KG1 (cell line): ENCODE data around the gene PRR35.
A peak's percentile ranks its signal among the peaks of the same experiment; 100 is the strongest.

Experiments
- DNase-seq: peaks from one replicate; lab custom pipeline; 2025; lab: John Stamatoyannopoulos, UW

Gene PRR35

DNA sequence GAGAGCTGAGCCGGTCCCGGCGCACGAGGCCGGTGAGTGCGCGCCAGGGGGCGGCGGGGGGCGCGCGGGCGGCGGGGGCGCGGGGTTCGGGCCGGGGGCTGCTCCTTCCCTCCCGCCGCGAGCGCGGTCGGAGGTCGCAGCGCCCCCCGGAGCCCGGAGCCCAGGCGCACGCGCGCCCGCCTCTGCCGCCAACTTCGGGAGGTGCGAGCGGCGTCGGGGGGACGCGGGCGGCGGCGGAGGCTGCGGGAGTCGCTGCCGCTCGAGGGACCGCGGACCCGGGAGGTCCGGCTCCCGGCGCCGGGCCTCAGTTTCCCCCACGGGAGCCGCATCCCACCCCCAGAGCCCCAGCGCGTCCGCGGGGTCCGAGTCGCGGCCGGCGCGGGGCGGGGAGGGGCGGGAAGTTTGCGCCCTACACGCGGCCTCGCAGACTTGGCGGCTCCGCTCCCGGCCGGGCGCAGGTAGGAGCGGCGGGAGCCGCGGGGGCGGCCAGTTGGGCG is at the start of gene PRR35:
TSS of gene PRR35 (plus strand) at position 191 of the 497 bp plus-strand sequence. CDS start 2,901 bp downstream, outside the sequence.
- no peak for DNase-seq

DNA sequence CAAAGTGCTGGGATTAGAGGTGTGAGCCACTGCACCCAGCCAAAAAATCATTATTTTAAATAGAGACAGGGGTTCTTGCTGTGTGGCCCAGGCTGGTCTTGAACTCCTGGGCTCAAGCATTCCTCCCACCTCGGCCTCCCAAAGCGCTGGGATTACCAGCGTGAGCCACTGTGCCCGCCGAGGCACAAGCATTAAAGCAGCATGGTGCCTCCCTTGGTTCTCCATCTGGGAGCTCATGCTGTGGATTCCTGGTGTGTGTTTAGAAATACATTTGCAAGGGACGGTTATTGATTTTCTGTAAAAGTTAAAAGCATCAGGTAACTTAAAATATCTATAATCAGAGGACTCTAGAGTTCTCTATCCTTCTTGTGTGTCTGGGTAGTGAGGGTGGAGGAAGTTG is 47.4 kb upstream of the PRR35 start:
- no peak for DNase-seq

- DNase-seq: no peak
Measured at GRCh38 chr16:513950-514349, 46.2 kb upstream of the PRR35 start.

GRCh38 chr16:515175-515938 is 44.8 kb upstream of the PRR35 start:
- no peak for DNase-seq

DNA sequence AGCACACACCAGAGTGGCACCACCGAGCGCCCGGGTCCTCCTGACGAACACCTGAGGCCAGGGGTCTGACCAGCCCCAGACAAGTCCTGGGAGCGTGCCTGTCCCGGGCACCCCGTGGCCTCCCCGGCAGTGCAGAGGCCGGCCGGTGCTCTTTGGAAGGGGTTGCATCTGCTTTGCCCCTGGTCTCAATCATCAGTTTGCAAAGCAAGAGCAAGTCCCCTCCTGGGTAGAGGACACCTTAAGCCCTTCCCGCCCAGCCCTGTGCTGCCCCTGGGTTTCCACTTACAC is 44.3 kb upstream of the PRR35 start:
- DNase-seq: no peak

- no peak for DNase-seq
Measured at GRCh38 chr16:516301-516700, 43.9 kb upstream of the PRR35 start.

- DNase-seq: no peak
Measured at GRCh38 chr16:518858-519257, 41.3 kb upstream of the PRR35 start.

GRCh38 chr16:519425-519824 is 40.8 kb upstream of the PRR35 start:
- no peak for DNase-seq

GRCh38 chr16:519841-520687 is 40.1 kb upstream of the PRR35 start:
- no peak for DNase-seq

- no peak for DNase-seq
Measured at GRCh38 chr16:520847-521246, 39.3 kb upstream of the PRR35 start.

DNA sequence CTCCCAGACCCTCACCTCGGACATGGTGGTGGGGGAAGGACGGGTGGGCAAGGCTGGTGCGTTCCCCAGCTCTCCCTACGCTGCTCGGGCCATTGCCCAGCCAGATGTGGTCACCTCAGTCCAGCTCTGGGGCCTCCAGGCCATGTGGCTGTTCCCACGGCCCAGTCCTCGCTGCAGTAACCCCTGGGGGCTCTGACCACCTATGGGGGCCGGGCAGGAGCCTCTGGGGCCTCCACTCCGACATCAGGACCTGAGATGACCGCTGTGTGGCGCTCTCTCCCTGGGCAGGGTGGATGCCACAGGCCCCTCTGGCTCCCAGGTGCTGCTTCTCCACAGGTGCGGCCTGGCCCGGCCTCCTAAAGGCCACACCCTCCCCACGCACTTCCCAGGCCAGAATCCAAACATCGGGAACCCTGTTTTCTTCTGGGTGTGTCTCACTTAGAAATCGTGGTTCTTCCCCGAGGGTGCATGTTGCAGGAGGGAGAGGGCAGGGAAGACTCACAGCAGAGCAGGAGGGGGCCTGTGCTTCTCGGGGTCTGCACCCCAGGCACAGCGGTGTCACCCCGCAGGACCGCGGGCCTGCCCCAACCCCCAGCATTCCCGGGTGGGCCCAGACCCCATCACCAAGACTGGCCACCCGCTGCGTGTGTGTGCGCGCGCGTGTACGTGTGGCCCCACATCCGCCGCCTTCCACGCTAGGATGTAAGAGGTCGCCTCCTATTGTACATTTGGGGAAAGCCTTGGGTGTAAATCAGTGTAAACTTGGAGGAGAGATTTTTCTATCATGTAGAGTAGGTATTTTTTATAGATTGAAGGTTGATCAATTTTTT is 38.6 kb upstream of the PRR35 start:
- no peak for DNase-seq

DNA sequence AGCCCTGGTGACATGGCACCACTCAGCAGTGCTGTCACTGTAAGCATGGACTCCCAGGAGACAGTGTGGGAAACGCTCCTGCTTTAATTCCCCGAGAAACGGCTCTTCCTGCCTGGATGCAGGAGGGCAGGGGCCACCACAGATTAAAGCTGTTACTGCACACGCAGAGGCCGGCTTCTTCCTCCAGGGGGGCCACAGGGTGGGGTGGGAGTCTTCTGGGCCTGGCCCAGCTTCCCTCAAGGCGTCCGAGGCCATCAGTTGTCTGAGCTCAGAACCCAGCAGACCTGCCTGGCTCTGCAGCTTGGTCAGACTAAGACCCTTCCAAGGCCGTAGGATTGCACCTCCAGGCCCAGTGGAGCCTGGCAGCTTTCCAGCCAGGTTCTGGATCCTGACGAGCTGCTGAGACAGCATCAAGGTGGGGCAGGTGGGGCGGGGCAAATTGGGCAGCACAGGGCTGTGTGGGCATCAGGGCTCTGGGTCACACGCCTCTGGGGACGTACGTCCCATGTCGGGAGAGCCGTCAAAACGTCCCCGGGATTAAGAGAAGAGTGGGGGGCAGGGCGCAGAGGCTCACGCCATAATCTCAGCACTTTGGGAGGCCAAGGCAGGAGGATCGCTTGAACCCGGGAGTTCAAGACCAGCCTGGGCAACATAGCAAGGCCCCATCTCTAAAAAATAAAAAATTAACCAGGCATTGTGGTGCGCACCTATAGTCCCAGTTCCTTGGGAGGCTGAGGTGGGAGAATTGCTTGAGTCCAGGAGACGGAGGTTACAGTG is 37.7 kb upstream of the PRR35 start:
- DNase-seq: no peak

- DNase-seq: no peak
Measured at GRCh38 chr16:523097-523741, 37.0 kb upstream of the PRR35 start.

GRCh38 chr16:524274-525040 is 35.7 kb upstream of the PRR35 start:
- DNase-seq: no peak

GRCh38 chr16:525123-525519 is 35.1 kb upstream of the PRR35 start:
- DNase-seq: no peak

DNA sequence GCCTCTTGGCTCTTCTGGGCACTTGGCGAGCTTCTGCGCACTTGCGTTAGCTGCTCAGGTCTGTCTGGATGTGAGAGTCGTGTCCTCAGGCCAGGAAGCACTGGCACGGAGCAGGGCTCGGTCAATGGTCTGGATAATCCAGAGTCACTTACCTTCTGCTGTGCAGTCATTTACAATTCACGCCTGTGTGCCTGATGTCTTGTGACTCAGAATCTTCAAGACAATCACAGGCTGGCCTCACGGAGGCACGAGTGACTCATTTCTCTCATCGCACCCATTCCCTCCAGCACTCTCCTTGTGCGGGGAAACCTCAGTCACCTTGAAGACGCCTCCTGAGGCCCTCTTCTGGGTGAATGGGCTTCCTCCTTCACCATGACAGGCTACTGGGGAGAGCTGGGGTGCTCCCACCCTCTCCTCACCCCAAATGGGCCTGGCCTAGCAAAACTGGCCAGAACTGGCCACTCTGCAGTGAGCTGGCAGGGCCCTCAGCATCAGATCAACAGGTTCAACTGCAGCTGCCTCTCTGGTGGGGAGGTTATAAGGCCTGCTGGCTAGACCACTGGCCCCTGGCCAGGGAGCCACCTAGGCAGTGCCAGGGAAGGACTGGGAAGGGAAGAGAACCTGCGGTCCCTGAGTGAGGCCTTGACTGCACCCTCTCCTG is 34.5 kb upstream of the PRR35 start:
- no peak for DNase-seq

DNA sequence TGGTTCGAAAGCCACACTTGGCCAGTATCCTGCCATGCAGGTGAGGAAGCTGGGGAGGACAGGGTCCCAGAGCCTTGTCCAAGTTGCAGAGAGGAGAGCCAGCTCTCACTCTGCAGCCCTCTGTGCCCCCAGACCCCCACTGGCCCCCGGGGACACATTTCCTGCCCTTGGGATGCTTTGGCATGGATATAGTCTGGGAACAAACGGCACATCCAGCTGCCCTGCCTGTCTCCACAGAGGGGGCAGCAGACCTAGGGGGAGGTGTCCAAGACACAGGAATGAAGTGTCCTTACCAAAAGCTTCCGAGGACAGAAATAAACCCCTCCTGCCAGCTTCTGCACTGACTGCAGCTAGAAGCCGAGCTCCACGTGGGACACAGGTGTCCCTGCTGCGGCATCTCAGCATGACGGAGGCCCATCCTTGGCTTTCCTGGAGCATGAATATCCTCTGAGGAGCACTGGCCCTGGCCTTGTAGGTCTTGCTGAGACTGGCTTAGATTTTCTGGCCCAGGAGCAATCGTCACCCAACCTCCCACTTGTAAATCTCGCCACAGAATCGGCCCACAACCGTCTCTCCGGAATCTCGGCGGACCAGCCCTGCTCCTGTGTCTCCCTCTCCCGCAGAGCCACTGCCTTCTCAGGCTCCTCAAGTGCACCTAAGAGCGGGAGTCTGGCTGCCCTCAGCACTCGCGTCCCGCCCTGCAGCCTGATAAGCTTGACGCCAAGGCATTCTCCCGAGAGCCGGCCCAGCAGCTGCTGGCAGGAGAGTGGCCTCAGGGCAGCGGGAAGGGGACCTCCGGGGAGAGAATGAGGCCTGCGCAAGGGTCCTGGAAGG is 33.8 kb upstream of the PRR35 start:
- DNase-seq: no peak

DNA sequence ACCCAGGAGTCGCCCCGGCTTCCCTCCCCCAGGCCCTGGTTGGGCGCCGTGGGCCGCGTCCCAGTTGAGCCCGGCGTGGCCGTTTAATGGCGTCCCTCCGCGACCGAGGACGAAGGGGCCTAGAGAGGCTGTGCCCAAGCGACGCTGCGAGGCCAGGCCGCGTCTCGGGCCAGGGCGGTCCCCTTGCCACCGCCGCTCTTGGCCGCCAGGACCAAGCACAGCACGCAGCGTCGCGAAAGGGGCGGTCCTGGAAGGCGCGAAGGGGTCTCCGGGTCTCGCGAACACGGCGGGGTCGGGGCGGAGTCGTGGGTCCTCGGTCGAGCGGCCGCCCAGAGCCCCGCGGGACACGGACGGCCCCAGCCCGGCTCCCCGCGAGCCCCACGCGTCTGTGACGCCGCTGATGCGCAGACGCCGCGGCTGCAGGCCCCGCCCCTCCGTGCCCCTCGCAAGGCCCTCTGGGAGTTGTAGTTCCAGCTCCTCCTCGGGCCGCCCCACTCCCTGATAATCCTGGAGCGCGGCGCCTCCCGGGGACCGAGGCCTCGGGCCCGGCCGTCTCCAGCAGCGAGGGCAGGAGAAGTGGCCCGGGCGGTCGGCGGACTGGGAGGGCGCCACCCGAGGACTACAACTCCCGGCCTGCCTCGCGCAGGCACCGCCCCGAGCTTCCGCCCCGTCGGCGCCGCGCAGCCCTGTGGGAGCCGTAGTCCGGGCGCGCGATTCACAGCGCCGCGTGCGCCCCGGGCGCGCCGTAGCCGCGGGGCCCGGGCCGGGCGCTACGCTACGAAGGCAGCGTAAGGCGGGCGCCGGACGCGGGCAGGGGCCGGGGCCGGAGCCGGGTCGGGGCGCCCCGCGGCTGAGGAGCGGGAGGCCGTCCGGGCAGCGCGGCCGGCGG is 32.9 kb upstream of the PRR35 start, which contains the start of gene CAPN15:
TSS of gene CAPN15 (plus strand) at position 698 of the 889 bp plus-strand sequence. CDS start 19,127 bp downstream, outside the sequence.
- DNase-seq: peak; percentile 90
